Endodermal cell (in vitro differentiated cells): ENCODE data around the gene COA3. TPM values are rescaled to one million over a fixed set of nuclear protein-coding genes. Genes with fewer than 3 reads are reported as not detected.

Experiments used
- DNase-seq: peaks from one replicate; pipeline ENCODE4 v3.0.0-alpha.2; 2017
- H3K27ac ChIP-seq: 2 replicates; pipeline ENCODE4 v1.5.1; 2013; ENCODE audit warnings: mild to moderate bottlenecking, low read depth, low read length, moderate library complexity
- H3K27me3 ChIP-seq: 2 replicates; pipeline ENCODE4 v1.6.1; 2013; ENCODE audit warnings: mild to moderate bottlenecking, low read length, moderate library complexity; ENCODE audit not compliant: insufficient read depth, control insufficient read depth, poor library complexity, severe bottlenecking
- H3K36me3 ChIP-seq: 2 replicates; pipeline ENCODE4 v1.7.0; 2013; ENCODE audit warnings: mild to moderate bottlenecking, low read length, moderate library complexity; ENCODE audit not compliant: control insufficient read depth, insufficient read depth
- H3K4me1 ChIP-seq: one replicate; pipeline ENCODE4 v1.7.0; 2013; ENCODE audit warnings: low read length; ENCODE audit not compliant: control insufficient read depth, insufficient read depth
- H3K4me3 ChIP-seq: 2 replicates; pipeline ENCODE4 v1.5.1; 2013; ENCODE audit warnings: mild to moderate bottlenecking, low read length, moderate library complexity
- H3K9ac ChIP-seq: 2 replicates; pipeline ENCODE4 v1.6.1; 2013; ENCODE audit warnings: mild to moderate bottlenecking, low read length, moderate library complexity; ENCODE audit not compliant: poor library complexity, severe bottlenecking; ENCODE audit errors: extremely low read depth
- H3K9me3 ChIP-seq: 2 replicates; pipeline ENCODE4 v1.6.1; 2013; ENCODE audit warnings: mild to moderate bottlenecking, low read length, moderate library complexity; ENCODE audit not compliant: control insufficient read depth
- H3K27ac Mint-ChIP-seq: 2 replicates; pipeline ENCODE4 v1.8.0; 2020; ENCODE audit warnings: mixed read lengths
- H3K27me3 Mint-ChIP-seq: 2 replicates; pipeline ENCODE4 v1.8.0; 2021; ENCODE audit warnings: mild to moderate bottlenecking, mixed read lengths; ENCODE audit not compliant: insufficient read depth
- H3K36me3 Mint-ChIP-seq: 2 replicates; pipeline ENCODE4 v1.8.0; 2020; ENCODE audit warnings: low read depth, mixed read lengths
- H3K4me1 Mint-ChIP-seq: 2 replicates; pipeline ENCODE4 v1.8.0; 2020; ENCODE audit warnings: mixed read lengths
- H3K4me3 Mint-ChIP-seq: 2 replicates; pipeline ENCODE4 v1.8.0; 2020; ENCODE audit warnings: mild to moderate bottlenecking, moderate library complexity, mixed read lengths
- H3K9me3 Mint-ChIP-seq: 2 replicates; pipeline ENCODE4 v1.8.0; 2020; ENCODE audit warnings: mild to moderate bottlenecking, mixed read lengths
- WGBS, 2 experiments: methylation state at CpG; one replicate each; pipeline versions ENCODE4 v1.1.5 to v1.1.7; 2013; ENCODE audit warnings: missing lambda C conversion rate in 2 of 2, mixed read lengths in 1 of 2; ENCODE audit not compliant: insufficient coverage in 1 of 2, insufficient read length in 1 of 2; 5-methylcytosine and 5-hydroxymethylcytosine counted together
- total RNA-seq, 2 donors: library from RNA; stranded (reverse); fragmentation: NEBNext Ultra II Directional in 1 of 2; extraction: Animal tissue kit (Norgen Biotek cat#: 25700) in 1 of 2; gene quantifications; 2 replicates in 1 of 2; 3 replicates in 1 of 2; pipeline ENCODE4 v1.2.1, GENCODE V29; 2021
- TF ChIP-seq, protein P1 (sequence below): fragments of 200-600 bp; sonication (generic); conservative IDR thresholded peaks from 2 replicates; pipeline ENCODE4 v1.5.0; 2021; ENCODE audit warnings: antibody characterized with exemption, mild to moderate bottlenecking

COA3 gene
- total RNA-seq, 2 donors from 2014 or later, result 64.6 to 67.8 TPM

DNA sequence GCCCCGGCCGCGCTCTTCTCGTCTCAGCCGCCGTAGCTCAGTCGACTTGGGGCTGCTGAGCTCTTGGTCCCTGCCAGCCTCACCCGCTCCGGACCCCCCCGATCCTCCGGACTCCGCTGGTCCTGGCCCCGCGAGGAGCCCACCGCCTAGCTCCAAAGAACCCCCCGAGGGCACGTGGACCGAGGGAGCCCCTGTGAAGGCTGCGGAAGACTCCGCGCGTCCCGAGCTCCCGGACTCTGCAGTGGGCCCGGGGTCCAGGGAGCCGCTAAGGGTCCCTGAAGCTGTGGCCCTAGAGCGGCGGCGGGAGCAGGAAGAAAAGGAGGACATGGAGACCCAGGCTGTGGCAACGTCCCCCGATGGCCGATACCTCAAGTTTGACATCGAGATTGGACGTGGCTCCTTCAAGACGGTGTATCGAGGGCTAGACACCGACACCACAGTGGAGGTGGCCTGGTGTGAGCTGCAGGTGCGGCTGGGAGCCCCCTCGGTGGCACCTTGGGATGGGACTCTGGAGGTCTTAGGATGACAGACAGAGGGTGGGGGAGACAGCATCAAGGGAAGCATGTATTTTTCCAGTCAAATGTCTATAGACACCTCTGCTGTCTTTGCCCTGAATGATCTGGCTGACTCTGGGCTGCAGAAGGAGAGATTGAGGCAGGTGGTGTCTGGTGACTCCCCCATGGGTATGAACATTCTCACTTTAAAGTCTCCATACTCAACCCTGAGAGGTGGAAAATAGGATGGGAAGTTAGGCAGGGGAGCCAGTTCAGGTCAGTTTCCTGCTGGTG is 17.5 kb downstream of the COA3 start:
- Mint-ChIP-seq H3K27ac (no peak overlapping the region), H3K9me3 (no peaks in the 10 kb centered on the region), H3K4me3 (peak overlapping the region; percentile 57), H3K27me3 (peaks cover 45% of the 10 kb centered on the region), H3K36me3 (peaks cover 16% of the 10 kb centered on the region), H3K4me1 (peaks cover 19% of the 10 kb centered on the region)
- no peaks in the 10 kb centered on the region for H3K4me1 ChIP-seq
- H3K4me3 ChIP-seq, result peak overlapping the region; percentile 71
- H3K36me3 ChIP-seq, result peaks cover 14% of the 10 kb centered on the region
- H3K27me3 ChIP-seq, result peaks cover 38% of the 10 kb centered on the region
- WGBS, 2 experiments, result 11 to 13% methylated on average over 23 to 39 of the region's 39 CpGs
- no peak overlapping the region for H3K27ac ChIP-seq
- H3K9ac ChIP-seq, result no peak overlapping the region
- TF ChIP-seq, protein P1, sequence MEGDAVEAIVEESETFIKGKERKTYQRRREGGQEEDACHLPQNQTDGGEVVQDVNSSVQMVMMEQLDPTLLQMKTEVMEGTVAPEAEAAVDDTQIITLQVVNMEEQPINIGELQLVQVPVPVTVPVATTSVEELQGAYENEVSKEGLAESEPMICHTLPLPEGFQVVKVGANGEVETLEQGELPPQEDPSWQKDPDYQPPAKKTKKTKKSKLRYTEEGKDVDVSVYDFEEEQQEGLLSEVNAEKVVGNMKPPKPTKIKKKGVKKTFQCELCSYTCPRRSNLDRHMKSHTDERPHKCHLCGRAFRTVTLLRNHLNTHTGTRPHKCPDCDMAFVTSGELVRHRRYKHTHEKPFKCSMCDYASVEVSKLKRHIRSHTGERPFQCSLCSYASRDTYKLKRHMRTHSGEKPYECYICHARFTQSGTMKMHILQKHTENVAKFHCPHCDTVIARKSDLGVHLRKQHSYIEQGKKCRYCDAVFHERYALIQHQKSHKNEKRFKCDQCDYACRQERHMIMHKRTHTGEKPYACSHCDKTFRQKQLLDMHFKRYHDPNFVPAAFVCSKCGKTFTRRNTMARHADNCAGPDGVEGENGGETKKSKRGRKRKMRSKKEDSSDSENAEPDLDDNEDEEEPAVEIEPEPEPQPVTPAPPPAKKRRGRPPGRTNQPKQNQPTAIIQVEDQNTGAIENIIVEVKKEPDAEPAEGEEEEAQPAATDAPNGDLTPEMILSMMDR, result no peak
- no peaks in the 10 kb centered on the region for H3K9me3 ChIP-seq
- DNase-seq, result peak; percentile 69

DNA sequence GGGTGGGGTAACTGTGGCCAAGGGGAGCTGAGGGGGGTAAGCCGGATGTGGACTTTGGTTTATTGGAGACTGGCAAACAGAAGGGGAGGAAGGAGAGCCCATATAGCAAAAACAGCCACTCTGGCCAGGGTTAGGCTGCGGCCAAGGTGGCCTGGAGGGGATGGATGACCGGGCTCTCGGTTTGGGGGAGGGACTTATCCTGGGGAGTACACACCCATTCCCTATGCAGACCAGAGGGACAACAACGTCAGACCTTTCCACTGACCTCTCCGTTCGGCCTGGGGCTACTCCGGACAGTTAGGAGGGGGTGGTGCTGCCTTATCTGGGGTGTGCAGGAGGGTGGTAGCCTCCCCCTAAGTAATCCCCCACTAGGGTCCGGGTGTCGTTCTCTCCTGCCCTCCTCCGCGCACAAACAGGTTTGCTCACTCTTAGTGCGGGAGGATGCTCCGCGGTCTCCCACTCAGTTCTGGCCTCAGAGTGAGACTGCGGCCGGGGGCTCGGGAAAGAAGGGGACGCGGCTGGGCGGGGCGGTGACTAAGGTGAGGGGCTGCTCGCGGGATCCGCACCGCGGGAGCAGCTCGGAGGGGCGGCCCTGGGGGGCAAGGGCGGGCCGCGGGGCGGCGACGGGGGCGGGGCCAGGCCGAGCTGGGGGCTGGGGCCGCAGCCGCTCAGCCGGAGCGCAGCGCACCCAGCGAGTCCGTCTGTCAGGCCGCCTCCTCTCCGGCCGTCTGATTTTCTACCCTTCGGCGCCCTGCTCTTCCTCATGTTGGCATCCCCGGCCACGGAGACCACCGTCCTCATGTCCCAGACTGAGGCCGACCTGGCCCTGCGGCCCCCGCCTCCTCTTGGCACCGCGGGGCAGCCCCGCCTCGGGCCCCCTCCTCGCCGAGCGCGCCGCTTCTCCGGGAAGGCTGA is 18.3 kb downstream of the COA3 start, which contains the start of gene WNK4:
Gene WNK4, plus strand, starts transcription at position 675 of the 915 bp plus-strand sequence. Its CDS starts 89 bp downstream, at position 764.
- peaks cover 24% of the 10 kb centered on the region for H3K36me3 Mint-ChIP-seq
- peaks cover 19% of the 10 kb centered on the region for H3K4me1 Mint-ChIP-seq
- Histone ChIP-seq H3K4me1 (no peaks in the 10 kb centered on the region), H3K4me3 (peak within 1 kb of the TSS; percentile 71), H3K36me3 (peaks cover 23% of the 10 kb centered on the region), H3K27ac (no peak within 1 kb of the TSS), H3K27me3 (peaks cover 38% of the 10 kb centered on the region), H3K9ac (no peak within 1 kb of the TSS), H3K9me3 (no peaks in the 10 kb centered on the region)
- peak within 1 kb of the TSS; percentile 57 for H3K4me3 Mint-ChIP-seq
- TF ChIP-seq, protein P1, result no peak
- H3K9me3 Mint-ChIP-seq, result no peaks in the 10 kb centered on the region
- H3K27me3 Mint-ChIP-seq, result peaks cover 38% of the 10 kb centered on the region
- DNase-seq, result peak; percentile 87
- WGBS, 2 experiments, result 5 to 7% methylated on average over 23 to 65 of the region's 65 CpGs
- H3K27ac Mint-ChIP-seq, result peak within 1 kb of the TSS; percentile 39

DNA sequence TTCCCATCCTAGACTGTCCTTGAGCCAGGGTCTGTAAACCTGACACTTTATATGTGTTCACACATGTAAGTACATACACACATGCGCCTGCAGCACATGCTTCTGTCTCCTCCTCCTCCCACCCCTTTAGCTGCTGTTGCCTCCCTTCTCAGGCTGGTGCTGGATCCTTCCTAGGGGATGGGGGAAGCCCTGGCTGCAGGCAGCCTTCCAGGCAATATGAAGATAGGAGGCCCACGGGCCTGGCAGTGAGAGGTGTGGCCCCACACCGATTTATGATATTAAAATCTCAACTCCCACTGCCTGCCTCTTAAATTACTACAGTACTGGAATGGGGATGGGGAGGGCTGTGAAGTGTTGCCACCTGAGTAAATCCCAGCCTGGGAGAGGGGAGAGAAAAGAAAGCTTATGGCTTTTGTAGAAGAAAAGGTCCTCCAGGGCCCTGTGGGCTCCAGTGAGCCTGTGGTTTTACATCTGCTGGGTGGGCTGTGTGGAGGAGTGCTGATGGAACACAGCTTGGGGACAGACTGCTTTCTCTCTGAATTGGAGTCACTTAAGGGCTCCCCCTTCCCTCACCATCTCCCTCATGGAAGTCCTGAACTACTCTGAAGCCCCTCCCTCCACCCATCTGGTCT is 19.1 kb downstream of the COA3 start:
- WGBS, 2 experiments, result 84 to 100% methylated on average over 1 to 3 of the region's 3 CpGs
- H3K9me3 ChIP-seq, result no peaks in the 10 kb centered on the region
- H3K4me3 Mint-ChIP-seq, result peak overlapping the region; percentile 57
- peak overlapping the region; percentile 39 for H3K27ac Mint-ChIP-seq
- no peaks in the 10 kb centered on the region for H3K4me1 ChIP-seq
- no peak for DNase-seq
- no peaks in the 10 kb centered on the region for H3K9me3 Mint-ChIP-seq
- H3K27me3 ChIP-seq, result peaks cover 38% of the 10 kb centered on the region
- H3K27me3 Mint-ChIP-seq, result peaks cover 36% of the 10 kb centered on the region
- peaks cover 27% of the 10 kb centered on the region for H3K36me3 Mint-ChIP-seq
- peaks cover 19% of the 10 kb centered on the region for H3K4me1 Mint-ChIP-seq
- TF ChIP-seq, protein P1, result no peak
- H3K4me3 ChIP-seq, result no peak overlapping the region
- no peak overlapping the region for H3K27ac ChIP-seq
- H3K9ac ChIP-seq, result no peak overlapping the region
- peaks cover 27% of the 10 kb centered on the region for H3K36me3 ChIP-seq
